Measurements from ENCODE around the gene PDIA6. TPM values are rescaled to one million over a fixed set of nuclear protein-coding genes. Genes with fewer than 3 reads are reported as not detected.

The PDIA6 gene
- total RNA-seq, 1 donor from 2014 or later, result 167 TPM

DNA sequence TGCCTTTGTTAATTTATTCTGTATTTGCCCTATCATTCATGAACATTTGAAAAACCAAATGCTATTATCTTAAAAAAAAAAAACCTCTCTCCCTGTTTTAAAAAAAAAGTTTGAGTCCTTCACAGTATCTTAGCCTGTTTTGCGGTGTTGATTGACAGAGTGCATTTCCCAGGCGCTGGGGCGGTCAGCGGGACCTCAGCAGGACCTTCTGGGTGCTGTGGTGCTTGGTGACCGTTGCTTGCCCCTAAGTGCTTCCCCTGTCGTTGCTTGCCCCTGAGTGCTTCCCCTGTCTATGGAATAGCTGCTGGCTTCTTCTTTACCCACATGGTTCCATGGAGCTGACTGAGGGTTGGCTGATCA is 79.0 kb downstream of the PDIA6 start:
- Histone ChIP-seq H3K4me3 (no peak overlapping the region), H3K27ac (no peak overlapping the region), H3K27me3 (ENCODE audit: low read depth) (no peaks in the 10 kb centered on the region), H3K9me3 (no peaks in the 10 kb centered on the region), H3K4me1 (no peaks in the 10 kb centered on the region), H3K36me3 (no peaks in the 10 kb centered on the region)
- ATAC-seq (no peak), DNase-seq (no peak)
- TF ChIP-seq, protein P1, sequence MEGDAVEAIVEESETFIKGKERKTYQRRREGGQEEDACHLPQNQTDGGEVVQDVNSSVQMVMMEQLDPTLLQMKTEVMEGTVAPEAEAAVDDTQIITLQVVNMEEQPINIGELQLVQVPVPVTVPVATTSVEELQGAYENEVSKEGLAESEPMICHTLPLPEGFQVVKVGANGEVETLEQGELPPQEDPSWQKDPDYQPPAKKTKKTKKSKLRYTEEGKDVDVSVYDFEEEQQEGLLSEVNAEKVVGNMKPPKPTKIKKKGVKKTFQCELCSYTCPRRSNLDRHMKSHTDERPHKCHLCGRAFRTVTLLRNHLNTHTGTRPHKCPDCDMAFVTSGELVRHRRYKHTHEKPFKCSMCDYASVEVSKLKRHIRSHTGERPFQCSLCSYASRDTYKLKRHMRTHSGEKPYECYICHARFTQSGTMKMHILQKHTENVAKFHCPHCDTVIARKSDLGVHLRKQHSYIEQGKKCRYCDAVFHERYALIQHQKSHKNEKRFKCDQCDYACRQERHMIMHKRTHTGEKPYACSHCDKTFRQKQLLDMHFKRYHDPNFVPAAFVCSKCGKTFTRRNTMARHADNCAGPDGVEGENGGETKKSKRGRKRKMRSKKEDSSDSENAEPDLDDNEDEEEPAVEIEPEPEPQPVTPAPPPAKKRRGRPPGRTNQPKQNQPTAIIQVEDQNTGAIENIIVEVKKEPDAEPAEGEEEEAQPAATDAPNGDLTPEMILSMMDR (IDR thresholded peaks at IDR 0.05), result no peak
- intact Hi-C loops (cut with DNase I), result no loop called here

Other genes starting within 250 kb of the PDIA6 start
- 17.2 TPM for gene NOL10, start 122.8 kb downstream of the PDIA6 start, total RNA-seq
- 1.7 TPM for gene ATP6V1C2, start 91.2 kb downstream of the PDIA6 start, total RNA-seq
- gene KCNF1, start 99.1 kb upstream of the PDIA6 start, total RNA-seq, result not detected

All from lower lobe of right lung (tissue), 2 donors.